Activated T-helper 2 cell treated with anti-CD3 and anti-CD28 coated beads, Interferon-gamma antibody, Interleukin-2, Interleukin-4, amounts not matched to agents 10 μg/mL and 5 μg/mL and 100 μg/mL, durations not matched to agents 14 hours and 24 hours and 36 hours (primary cell): Measurements from ENCODE around the gene CLDN20. TPM values are rescaled to one million over a fixed set of nuclear protein-coding genes. Genes with fewer than 3 reads are reported as not detected.

ENCODE experiments used
- DNase-seq: peaks from one replicate; pipeline ENCODE4 v3.0.0; 2021; ENCODE audit warnings: low spot score
- H3K27ac Mint-ChIP-seq: one replicate; pipeline ENCODE4 v1.8.0; 2021; ENCODE audit warnings: mixed read lengths
- H3K27me3 Mint-ChIP-seq: one replicate; pipeline ENCODE4 v1.8.0; 2021; ENCODE audit warnings: low read depth, mixed read lengths
- H3K36me3 Mint-ChIP-seq: one replicate; pipeline ENCODE4 v1.8.0; 2021; ENCODE audit warnings: low read depth, mixed read lengths
- H3K4me1 Mint-ChIP-seq: one replicate; pipeline ENCODE4 v1.8.0; 2021; ENCODE audit warnings: low read depth, mixed read lengths
- H3K4me3 Mint-ChIP-seq: one replicate; pipeline ENCODE4 v1.8.0; 2021; ENCODE audit warnings: low read depth, mild to moderate bottlenecking, moderate library complexity, mixed read lengths
- H3K9me3 Mint-ChIP-seq: one replicate; pipeline ENCODE4 v1.8.0; 2021; ENCODE audit warnings: mixed read lengths
- intact Hi-C: fragments of 100-400 bp; cut with micrococcal nuclease; formaldehyde crosslinking; loops from one replicate; pipeline ENCODE4 v1.15.1; 2023
- total RNA-seq: library from RNA; stranded (reverse); gene quantifications from 2 replicates; pipeline ENCODE4 v1.2.3, GENCODE V29; 2022

Gene CLDN20
- total RNA-seq, 1 donor from 2014 or later = 0.21 TPM

DNA sequence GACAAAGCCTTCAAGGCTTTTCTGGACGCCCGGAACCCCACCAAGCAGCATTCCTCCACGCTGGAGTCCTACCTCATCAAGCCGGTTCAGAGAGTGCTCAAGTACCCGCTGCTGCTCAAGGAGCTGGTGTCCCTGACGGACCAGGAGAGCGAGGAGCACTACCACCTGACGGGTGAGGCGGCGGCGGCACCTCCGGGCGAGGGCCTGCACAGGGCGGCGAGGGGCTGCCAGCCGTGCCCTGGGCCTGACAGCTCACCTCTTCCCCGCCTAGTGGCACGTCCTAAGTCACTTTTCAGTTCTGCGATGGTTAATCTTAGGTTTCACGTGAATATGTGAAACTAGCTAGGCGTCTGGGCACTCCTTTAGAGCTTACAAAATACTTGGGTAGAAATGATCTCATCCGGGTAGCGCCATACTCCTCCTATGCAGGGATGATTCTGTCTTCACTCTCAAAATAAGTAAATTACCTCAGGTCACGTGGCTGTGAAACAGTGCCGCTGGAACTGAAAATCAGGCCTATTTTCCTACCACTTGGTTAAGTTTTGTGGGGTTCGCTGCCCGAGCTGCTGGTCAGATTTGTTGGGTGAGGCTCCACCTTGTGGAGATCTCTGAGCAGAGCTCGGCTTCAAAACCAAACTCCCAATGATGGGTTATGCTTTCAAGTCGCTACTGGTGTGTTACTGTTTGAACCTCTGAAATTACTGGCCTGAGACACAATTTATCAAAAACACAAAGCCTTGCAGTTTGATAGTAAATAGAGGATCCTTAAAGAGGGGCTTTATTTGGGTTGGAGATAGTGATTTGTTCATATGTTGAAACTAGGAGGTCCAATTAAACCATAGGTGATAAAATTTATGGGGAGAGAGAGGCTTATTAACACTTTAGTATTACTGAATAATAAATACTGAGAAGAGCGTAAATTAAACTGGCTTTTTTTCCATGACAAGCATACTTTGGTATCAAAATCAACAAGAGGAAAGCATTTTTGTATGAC lies 15.5 kb upstream of the CLDN20 start:
- H3K4me3 Mint-ChIP-seq = no peak overlapping the region

DNA sequence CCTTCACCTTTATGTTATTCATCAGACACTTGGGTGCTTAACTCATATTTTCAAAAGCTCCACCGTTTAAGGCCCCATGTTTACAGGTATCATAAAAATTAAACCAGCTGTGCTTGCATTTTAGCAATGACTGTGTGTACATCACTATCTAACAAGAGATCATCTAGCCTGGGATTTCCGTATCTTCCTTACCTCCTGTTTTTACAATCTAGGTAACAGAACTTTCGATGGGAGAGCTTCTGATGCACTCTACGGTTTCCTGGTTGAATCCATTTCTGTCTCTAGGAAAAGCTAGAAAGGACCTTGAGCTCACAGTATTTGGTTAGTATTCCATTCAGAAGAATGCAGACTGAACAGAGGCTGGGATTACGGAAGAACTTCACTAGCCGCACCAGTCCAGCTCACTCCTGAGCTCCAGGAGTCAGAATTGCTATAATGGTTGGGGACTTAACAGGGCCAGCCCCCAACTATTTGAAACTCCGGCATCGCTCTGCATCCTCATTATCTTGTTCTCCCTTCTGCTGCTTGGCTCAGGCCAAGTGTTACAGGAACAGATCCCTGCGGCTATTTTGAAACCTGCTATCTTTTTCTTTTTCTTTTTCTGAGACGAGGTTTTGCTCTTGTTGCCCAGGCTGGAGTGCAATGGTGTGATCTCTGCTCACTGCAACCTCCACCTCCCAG lies 13.0 kb upstream of the CLDN20 start:
- Mint-ChIP-seq H3K4me1 (peaks cover 9% of the 10 kb centered on the region), H3K4me3 (no peak overlapping the region), H3K36me3 (peaks cover 72% of the 10 kb centered on the region), H3K9me3 (no peaks in the 10 kb centered on the region), H3K27me3 (no peaks in the 10 kb centered on the region), H3K27ac (no peak overlapping the region)
- intact Hi-C loops = no loop called here
- DNase-seq = no peak

More for the DNA sequence above, 15.5 kb upstream of the CLDN20 start:
- H3K9me3 Mint-ChIP-seq = no peaks in the 10 kb centered on the region
- DNase-seq = no peak
- H3K4me1 Mint-ChIP-seq = no peaks in the 10 kb centered on the region
- intact Hi-C loops = loop anchor here (1.0 to 2.0 kb wide), 2 partner anchors 71 to 320 kb away; no protein-coding TSS in a partner anchor
- no peak overlapping the region for H3K27ac Mint-ChIP-seq
- H3K36me3 Mint-ChIP-seq = peaks cover 72% of the 10 kb centered on the region
- no peaks in the 10 kb centered on the region for H3K27me3 Mint-ChIP-seq

GRCh38 chr6:155252581-155252980 lies 11.2 kb upstream of the CLDN20 start:
- Mint-ChIP-seq H3K9me3 (no peaks in the 10 kb centered on the region), H3K4me1 (peaks cover 9% of the 10 kb centered on the region), H3K27me3 (no peaks in the 10 kb centered on the region), H3K27ac (no peak overlapping the region), H3K36me3 (peaks cover 71% of the 10 kb centered on the region), H3K4me3 (no peak overlapping the region)
- no peak for DNase-seq
- intact Hi-C loops = no loop called here

DNA sequence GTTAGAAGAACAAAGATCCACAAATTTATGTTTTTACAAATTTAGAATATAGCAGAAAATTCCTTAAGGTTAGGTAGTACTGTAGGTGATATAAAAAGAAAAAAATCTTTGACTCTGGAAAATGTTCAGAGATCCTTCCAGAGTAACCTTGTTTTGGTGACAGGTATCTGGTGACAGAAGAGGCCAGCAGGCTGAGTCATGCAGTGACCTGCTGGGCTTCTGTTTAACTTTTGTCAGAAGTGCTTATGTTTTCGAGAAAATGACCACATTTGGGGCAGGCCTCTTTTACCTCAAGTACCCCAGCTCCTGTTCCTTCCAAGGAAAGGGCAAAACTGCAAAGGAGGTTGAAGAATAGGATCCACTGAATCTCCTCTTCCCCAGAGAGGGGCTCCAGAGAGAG lies 10.5 kb upstream of the CLDN20 start:
- Mint-ChIP-seq H3K4me3 (no peak overlapping the region), H3K4me1 (peaks cover 9% of the 10 kb centered on the region), H3K27me3 (no peaks in the 10 kb centered on the region), H3K27ac (peak overlapping the region; percentile 44), H3K9me3 (no peaks in the 10 kb centered on the region), H3K36me3 (peaks cover 69% of the 10 kb centered on the region)
- no peak for DNase-seq
- intact Hi-C loops = no loop called here

DNA sequence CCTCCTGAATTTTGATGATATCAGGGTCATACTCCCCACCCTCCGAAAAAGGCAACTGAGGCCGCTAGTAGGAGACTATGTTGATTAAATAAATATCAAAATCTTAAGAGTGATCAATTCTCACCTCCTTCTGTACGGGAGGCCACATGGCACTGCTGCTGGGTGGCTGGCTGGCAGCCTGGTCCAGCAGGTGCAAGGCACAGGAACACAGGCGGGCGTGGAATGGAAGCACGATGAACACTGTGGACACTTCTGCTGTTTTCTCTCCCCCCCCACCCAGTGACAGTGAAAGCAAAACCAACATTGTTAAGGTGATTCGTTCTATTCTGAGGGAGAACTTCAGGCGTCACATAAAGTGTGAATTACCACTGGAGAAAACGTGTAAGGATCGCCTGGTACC lies 9.7 kb upstream of the CLDN20 start:
- Mint-ChIP-seq H3K27ac (no peak overlapping the region), H3K4me1 (peaks cover 9% of the 10 kb centered on the region), H3K9me3 (no peaks in the 10 kb centered on the region), H3K27me3 (no peaks in the 10 kb centered on the region), H3K36me3 (peaks cover 65% of the 10 kb centered on the region), H3K4me3 (no peak overlapping the region)
- intact Hi-C loops = no loop called here
- no peak for DNase-seq

- no peaks in the 10 kb centered on the region for H3K9me3 Mint-ChIP-seq
- no peak overlapping the region for H3K4me3 Mint-ChIP-seq
- no peaks in the 10 kb centered on the region for H3K27me3 Mint-ChIP-seq
- H3K27ac Mint-ChIP-seq = no peak overlapping the region
- DNase-seq = no peak
- H3K36me3 Mint-ChIP-seq = peaks cover 52% of the 10 kb centered on the region
- intact Hi-C loops = no loop called here
- H3K4me1 Mint-ChIP-seq = peaks cover 21% of the 10 kb centered on the region
These were observed 7.6 kb upstream of the CLDN20 start for GRCh38 chr6:155256122-155256795.

DNA sequence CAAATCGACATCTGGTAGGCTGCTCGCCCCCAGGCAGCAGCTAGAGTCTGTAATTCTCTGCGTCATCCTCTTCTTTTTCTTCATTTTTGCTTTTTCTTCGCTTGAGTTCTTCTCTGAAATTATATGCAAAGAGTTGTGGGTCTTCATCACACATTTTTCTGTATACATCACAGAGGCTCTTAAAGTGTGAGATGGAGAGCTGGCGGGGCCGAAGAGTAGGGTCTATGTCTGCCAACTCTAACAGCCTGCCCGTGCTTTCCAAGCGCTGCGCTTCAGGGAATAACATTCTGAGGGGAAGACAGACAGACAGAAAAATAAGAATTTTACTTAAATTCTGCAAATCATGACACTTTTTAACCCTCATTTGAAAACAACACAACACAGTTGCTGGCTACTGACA lies 6.0 kb upstream of the CLDN20 start:
- Mint-ChIP-seq H3K27ac (no peak overlapping the region), H3K27me3 (no peaks in the 10 kb centered on the region), H3K9me3 (no peaks in the 10 kb centered on the region), H3K36me3 (peaks cover 44% of the 10 kb centered on the region), H3K4me3 (no peak overlapping the region), H3K4me1 (peaks cover 31% of the 10 kb centered on the region)
- no peak for DNase-seq
- intact Hi-C loops = no loop called here

GRCh38 chr6:155259204-155259603 lies 4.6 kb upstream of the CLDN20 start:
- intact Hi-C loops = no loop called here
- Mint-ChIP-seq H3K4me3 (no peak overlapping the region), H3K4me1 (peaks cover 25% of the 10 kb centered on the region), H3K27me3 (no peaks in the 10 kb centered on the region), H3K27ac (no peak overlapping the region), H3K36me3 (peaks cover 32% of the 10 kb centered on the region), H3K9me3 (no peaks in the 10 kb centered on the region)
- no peak for DNase-seq

DNA sequence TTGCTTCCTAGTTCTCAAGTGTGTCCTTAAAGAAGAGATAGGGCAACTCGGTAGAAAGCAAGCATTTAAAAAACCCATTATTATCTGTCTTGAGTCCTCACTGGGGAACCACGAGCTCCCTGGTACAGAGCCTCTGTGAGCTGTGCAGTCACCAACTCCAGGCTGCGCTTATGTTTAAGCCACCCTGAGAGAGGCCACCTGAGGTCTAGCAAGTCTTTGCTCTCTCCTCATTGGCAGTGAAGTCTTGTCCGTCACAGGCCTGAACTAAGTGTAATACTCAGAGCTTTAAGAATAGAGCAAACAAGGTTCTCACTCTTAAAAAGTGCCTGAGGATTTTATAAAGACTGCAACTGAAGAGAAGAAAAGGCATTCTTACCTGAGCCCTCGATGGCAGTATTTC lies 3.9 kb upstream of the CLDN20 start:
- H3K36me3 Mint-ChIP-seq = peaks cover 29% of the 10 kb centered on the region
- no peaks in the 10 kb centered on the region for H3K27me3 Mint-ChIP-seq
- peaks cover 24% of the 10 kb centered on the region for H3K4me1 Mint-ChIP-seq
- no peaks in the 10 kb centered on the region for H3K9me3 Mint-ChIP-seq
- DNase-seq = no peak
- intact Hi-C loops = no loop called here
- H3K27ac Mint-ChIP-seq = no peak overlapping the region
- no peak overlapping the region for H3K4me3 Mint-ChIP-seq

DNA sequence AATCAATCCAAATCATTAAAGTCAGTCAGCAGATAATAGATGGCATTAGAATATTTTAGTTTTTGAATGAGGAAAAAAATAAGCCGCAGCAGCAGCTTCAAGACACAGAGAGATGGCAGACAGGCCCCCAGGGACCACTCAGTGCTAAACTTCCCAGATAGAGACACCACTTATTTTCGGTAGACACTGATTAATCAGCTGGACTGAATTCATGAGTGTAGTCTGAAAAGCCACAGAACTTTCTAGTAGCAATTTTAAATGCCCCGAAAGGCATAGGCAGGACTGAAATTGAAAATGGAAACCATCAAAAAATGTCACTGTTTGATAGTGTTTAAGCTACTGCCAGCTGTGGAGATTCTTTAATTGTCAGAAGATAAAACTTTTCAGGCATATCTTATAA lies 3.1 kb upstream of the CLDN20 start:
- H3K27me3 Mint-ChIP-seq = no peaks in the 10 kb centered on the region
- DNase-seq = no peak
- intact Hi-C loops = no loop called here
- H3K4me1 Mint-ChIP-seq = peaks cover 24% of the 10 kb centered on the region
- H3K9me3 Mint-ChIP-seq = no peaks in the 10 kb centered on the region
- H3K4me3 Mint-ChIP-seq = no peak overlapping the region
- peak overlapping the region; percentile 50 for H3K27ac Mint-ChIP-seq
- H3K36me3 Mint-ChIP-seq = peaks cover 30% of the 10 kb centered on the region

GRCh38 chr6:155261111-155261900 lies 2.5 kb upstream of the CLDN20 start:
- intact Hi-C loops = no loop called here
- no peak overlapping the region for H3K4me3 Mint-ChIP-seq
- no peaks in the 10 kb centered on the region for H3K9me3 Mint-ChIP-seq
- DNase-seq = no peak
- peak overlapping the region; percentile 11 for H3K27ac Mint-ChIP-seq
- peaks cover 24% of the 10 kb centered on the region for H3K4me1 Mint-ChIP-seq
- no peaks in the 10 kb centered on the region for H3K27me3 Mint-ChIP-seq
- peaks cover 28% of the 10 kb centered on the region for H3K36me3 Mint-ChIP-seq

DNA sequence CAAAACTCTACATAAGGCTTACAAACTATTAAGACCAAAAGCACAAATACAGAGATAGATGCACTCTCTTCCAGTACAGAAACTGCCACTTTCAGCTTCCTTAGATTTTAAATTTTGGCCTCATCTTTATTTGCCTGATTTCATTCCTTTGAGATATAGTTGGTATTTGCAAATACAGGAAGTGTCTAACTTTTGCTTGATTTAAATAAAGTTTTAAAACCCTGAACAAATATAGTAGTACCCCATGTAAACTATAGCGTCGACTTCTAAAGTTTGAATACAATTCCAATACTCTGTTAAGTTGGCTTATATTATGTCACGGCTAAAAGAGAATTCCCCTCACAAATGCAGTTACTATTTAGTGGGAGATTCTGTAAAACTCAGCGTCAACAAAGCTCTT lies 1.2 kb upstream of the CLDN20 start:
- DNase-seq = no peak
- intact Hi-C loops = no loop called here
- Mint-ChIP-seq H3K9me3 (no peaks in the 10 kb centered on the region), H3K4me1 (peaks cover 24% of the 10 kb centered on the region), H3K36me3 (peaks cover 27% of the 10 kb centered on the region), H3K27ac (peak overlapping the region; percentile 10), H3K27me3 (no peaks in the 10 kb centered on the region), H3K4me3 (no peak overlapping the region)
